ENCODE results near the gene UTP3. TPM values are rescaled to one million over a fixed set of nuclear protein-coding genes. Genes with fewer than 3 reads are reported as not detected.

Gene UTP3
- total and polyA plus RNA-seq, 9 of the 15 experiments (the other 6 are each of a cell fraction or from before 2014, with no cell fraction given) = 11.9 to 69.3 (median 34.0) TPM

DNA sequence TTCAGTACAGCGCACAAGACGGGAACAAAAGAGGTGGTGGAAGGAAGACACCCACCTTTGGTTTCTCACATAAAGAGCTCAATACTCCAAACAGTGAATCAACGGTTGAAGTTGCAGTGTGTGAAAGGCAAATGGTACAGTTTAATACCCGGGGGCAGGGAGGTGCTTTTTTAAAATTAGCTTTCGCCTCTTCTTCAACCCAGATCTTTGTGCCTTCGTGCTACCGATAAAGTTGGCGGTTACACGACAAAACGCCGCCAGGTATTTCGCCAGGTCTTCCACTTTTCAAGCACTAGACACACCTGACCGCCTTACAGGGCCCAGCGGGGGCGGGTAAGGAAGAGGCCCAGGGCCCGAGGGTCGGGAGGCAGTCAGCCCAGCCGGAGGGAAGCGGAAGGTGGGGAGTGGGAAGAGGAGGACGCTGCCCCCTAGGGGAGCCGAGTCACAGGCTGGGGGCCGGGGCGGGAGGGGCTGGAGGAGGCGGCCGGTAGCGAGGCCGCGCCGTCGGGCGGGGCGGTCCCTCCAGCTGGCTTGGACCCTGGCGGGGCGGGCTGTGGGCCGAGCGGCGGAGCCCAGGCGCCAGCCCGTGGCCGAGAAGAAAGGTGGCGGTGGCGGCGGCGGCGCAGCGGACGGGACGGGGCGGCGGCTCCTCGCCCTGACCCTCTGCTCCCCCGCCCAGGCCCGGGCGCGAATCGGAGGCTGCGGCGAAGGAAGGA lies 16.0 kb downstream of the UTP3 start (continued):
- peak; percentile 59; the same call in 1 of the 2 replicates for TF ChIP-seq ARID4B (CRISPR knock-in tag; IDR thresholded peaks at IDR 0.05)
- TF ChIP-seq AFF1 (IDR thresholded peaks at IDR 0.05; ENCODE audit: low read depth in 1 of 2, partially characterized antibody in 2 of 2) = peak; percentile 35 to 60
- TF ChIP-seq GABPA (tag; conservative IDR thresholded peaks at IDR 0.05; ENCODE audit: low read depth) = peak; percentile 65
- no peak; the same call in 1 of the 2 replicates for TF ChIP-seq CREB1 (IDR thresholded peaks at IDR 0.05)
- peak; percentile 66 for TF ChIP-seq CREB1 (CRISPR knock-in tag; IDR thresholded peaks at IDR 0.05)
- peak; percentile 18 for TF ChIP-seq KDM5B (IDR thresholded peaks at IDR 0.05; ENCODE audit: insufficient replicate concordance, low read depth, low read length)
- TF ChIP-seq ZNF263 (CRISPR knock-in tag; IDR thresholded peaks at IDR 0.05; ENCODE audit: borderline replicate concordance) = peak; percentile 50; the same call in 1 of the 2 replicates
- peak; percentile 43; the same call in 1 of the 2 replicates for TF ChIP-seq ZNF740 (CRISPR knock-in tag; IDR thresholded peaks at IDR 0.05)
- no peak for TF ChIP-seq ZNF740 (tag; IDR thresholded peaks at IDR 0.05)
- TF ChIP-seq CREM (IDR thresholded peaks at IDR 0.05; ENCODE audit: low read depth) = peak; percentile 66
- no peak for TF ChIP-seq ETS2 (tag; IDR thresholded peaks at IDR 0.05; ENCODE audit: borderline replicate concordance, poor library complexity, severe bottlenecking)
- TF ChIP-seq SMARCC2 (IDR thresholded peaks at IDR 0.05; ENCODE audit: low read depth) = peak; percentile 54; the same call in 1 of the 2 replicates
- peak in 1 of 2 experiments; percentile 55; a peak in 1 of 4 replicates for TF ChIP-seq TRIM24 (IDR thresholded peaks at IDR 0.05)

Data from K562 (cell line).